ENCODE results near the gene GPRIN3.
"Not testable (repeated sequence)": the region's sequence is repeated elsewhere in the genome, so short reads cannot be mapped to it uniquely, and the experiment has no call there.

Gene GPRIN3

DNA sequence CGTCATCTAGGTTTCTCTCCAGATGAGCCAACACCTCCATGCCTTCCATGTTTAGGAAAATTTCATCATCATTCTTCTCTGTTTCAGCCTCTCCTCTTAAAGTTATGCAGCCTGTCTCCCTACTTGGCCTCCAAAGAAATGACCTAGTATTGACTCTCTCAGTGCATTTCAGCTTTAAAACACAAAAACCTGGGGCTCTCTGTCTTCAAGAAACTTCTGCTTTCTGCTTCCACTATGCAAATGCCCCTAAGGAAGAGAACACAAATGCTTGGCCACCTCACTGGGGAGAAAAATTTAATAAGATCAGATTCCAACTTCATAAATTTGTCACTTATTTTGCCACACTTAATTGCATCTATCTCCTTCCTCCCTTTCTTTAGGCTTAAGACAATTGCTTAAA, 93.3 kb downstream of the GPRIN3 start:
- no peak overlapping the region for H3K4me3 ChIP-seq (ENCODE audit: low read depth, low read length)
- TF ChIP-seq, protein P1, sequence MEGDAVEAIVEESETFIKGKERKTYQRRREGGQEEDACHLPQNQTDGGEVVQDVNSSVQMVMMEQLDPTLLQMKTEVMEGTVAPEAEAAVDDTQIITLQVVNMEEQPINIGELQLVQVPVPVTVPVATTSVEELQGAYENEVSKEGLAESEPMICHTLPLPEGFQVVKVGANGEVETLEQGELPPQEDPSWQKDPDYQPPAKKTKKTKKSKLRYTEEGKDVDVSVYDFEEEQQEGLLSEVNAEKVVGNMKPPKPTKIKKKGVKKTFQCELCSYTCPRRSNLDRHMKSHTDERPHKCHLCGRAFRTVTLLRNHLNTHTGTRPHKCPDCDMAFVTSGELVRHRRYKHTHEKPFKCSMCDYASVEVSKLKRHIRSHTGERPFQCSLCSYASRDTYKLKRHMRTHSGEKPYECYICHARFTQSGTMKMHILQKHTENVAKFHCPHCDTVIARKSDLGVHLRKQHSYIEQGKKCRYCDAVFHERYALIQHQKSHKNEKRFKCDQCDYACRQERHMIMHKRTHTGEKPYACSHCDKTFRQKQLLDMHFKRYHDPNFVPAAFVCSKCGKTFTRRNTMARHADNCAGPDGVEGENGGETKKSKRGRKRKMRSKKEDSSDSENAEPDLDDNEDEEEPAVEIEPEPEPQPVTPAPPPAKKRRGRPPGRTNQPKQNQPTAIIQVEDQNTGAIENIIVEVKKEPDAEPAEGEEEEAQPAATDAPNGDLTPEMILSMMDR (conservative IDR thresholded peaks at IDR 0.05; ENCODE audit: low read depth, low read length) = no peak
- DNase-seq (ENCODE audit: low read depth) = no peak

DNA sequence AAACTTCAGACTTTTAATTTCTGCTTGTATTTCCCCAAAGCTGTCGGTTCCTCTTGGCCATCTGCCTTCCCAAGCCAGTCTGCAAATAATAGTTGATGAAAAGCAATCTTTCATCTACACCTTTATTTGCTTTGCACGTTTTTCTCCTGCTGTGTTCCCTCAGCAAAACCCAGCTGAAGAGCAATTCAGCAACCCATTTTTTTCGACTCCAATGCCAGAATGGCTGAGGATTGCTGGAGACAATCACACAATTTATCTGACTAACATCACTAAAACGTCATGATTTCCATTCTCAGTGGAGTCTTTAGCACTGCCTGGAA, 94.3 kb downstream of the GPRIN3 start:
- TF ChIP-seq, protein P1 (conservative IDR thresholded peaks at IDR 0.05; ENCODE audit: low read depth, low read length) = no peak
- no peak for DNase-seq (ENCODE audit: low read depth)
- no peak overlapping the region for H3K4me3 ChIP-seq (ENCODE audit: low read depth, low read length)

DNA sequence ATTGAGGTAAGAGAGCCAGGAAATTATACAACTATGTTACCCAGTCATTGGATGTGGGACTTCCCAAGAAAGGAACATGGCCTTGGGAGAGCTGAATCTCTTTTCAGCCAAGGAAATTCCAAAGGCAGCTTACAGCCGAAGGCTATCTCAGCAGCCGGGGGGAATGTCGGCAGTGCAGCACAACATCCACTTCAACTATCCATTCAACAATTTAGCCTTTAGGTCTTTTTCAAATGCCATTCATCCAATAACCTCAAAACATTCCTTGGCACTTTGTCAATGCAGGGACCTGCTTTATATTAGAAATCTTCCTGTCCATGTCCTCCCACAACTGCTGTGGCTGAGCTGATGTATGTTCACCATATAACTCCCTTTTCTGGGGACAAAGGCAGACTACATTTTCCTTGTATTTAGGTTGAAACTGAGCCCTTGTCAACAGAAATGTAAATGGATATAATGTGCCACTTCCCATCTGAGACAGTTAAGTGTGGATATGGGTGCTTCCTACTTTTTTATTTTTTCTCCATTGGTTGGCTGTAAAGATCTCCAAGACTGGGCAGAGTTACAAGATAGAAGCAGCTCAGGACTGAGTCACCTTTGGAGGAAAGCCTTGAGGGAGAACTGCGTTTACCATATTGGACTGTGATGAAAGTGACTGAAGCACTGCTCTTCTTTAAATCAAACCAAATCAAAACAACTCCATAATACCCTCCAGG, 94.8 kb downstream of the GPRIN3 start:
- TF ChIP-seq, protein P1 (conservative IDR thresholded peaks at IDR 0.05; ENCODE audit: low read depth, low read length) = no peak
- no peak overlapping the region for H3K4me3 ChIP-seq (ENCODE audit: low read depth, low read length)
- no peak for DNase-seq (ENCODE audit: low read depth)

DNA sequence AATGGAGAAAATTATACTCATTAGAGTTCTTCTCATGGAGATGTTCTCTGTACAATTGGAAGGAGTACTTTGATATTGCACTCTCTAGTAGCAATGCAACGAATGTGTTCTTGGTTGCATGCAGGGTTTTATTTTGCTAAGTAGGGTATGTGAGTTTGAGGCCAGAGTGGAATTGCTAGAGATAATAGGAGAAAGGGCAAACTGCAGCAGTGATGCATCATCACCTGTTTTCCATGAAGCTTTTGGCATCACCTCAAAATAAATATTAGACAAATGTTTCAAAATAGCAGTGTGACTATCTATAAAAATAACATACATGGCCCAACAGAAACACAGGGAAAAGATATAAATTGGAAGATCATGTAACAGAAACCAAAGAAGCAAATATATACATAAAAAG, 103.0 kb downstream of the GPRIN3 start:
- DNase-seq (ENCODE audit: low read depth) = peak; percentile 61
- TF ChIP-seq, protein P1 (conservative IDR thresholded peaks at IDR 0.05; ENCODE audit: low read depth, low read length) = no peak
- H3K4me3 ChIP-seq (ENCODE audit: low read depth, low read length) = no peak overlapping the region

DNA sequence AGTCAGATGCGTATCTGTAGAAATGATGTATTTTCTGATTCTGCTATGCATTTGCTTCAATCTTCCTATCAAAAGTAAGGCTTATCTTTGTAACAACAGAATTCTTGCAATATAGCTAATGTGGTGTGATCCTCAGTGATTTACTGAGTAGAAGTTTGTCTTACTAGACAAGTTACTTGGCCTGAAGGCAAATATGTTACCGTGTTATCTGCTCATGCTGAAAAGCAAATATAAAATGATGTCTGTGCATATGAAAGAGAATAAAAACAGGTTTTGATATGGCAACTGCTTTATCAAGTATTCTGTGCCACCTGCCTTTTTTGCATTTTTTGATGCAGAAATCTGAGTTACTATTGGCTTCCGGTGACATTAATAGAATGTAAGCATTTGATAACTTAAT, 103.7 kb downstream of the GPRIN3 start:
- H3K4me3 ChIP-seq (ENCODE audit: low read depth, low read length) = no peak overlapping the region
- DNase-seq (ENCODE audit: low read depth) = no peak
- TF ChIP-seq, protein P1 (conservative IDR thresholded peaks at IDR 0.05; ENCODE audit: low read depth, low read length) = no peak

DNA sequence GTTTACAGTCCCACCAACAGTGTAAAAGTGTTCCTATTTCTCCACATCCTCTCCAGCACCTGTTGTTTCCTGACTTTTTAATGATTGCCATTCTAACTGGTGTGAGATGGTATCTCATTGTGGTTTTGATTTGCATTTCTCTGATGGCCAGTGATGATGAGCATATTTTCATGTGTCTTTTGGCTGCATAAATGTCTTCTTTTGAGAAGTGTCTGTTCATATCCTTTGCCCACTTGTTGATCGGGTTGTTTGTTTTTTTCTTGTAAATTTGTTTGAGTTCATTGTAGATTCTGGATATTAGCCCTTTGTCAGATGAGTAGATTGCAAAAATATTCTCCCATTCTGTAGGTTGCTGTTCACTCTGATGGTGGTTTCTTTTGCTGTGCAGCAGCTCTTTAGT, 108.2 kb downstream of the GPRIN3 start:
- not testable (repeated sequence) for H3K4me3 ChIP-seq (ENCODE audit: low read depth, low read length); DNase-seq (ENCODE audit: low read depth)

DNA sequence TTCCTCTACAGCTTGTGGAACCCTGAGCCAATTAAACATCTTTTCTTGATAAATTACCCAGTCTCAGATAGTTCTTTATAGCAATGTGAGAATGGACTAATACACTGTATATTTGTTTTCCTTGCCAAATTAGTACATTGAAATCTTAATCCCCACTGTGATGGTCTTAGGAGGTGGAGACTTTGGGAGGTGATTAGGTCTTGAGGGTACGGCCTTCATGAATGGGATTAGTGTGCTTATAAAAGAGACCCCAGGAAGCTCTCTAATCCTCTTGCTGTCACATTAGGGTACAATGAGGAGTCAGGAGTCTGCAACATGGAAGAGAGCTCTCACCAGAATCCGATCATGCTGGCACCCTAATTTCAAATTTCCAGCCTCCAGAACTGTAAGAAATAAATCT, 109.7 kb downstream of the GPRIN3 start:
- TF ChIP-seq, protein P1 (conservative IDR thresholded peaks at IDR 0.05; ENCODE audit: low read depth, low read length) = no peak
- no peak overlapping the region for H3K4me3 ChIP-seq (ENCODE audit: low read depth, low read length)
- no peak for DNase-seq (ENCODE audit: low read depth)
